ENCODE results near the gene AKNAD1. TPM values are rescaled to one million over a fixed set of nuclear protein-coding genes. Genes with fewer than 3 reads are reported as not detected.

Gene AKNAD1
- total and polyA plus RNA-seq, 2 experiments from 2014 or later, result not detected

DNA sequence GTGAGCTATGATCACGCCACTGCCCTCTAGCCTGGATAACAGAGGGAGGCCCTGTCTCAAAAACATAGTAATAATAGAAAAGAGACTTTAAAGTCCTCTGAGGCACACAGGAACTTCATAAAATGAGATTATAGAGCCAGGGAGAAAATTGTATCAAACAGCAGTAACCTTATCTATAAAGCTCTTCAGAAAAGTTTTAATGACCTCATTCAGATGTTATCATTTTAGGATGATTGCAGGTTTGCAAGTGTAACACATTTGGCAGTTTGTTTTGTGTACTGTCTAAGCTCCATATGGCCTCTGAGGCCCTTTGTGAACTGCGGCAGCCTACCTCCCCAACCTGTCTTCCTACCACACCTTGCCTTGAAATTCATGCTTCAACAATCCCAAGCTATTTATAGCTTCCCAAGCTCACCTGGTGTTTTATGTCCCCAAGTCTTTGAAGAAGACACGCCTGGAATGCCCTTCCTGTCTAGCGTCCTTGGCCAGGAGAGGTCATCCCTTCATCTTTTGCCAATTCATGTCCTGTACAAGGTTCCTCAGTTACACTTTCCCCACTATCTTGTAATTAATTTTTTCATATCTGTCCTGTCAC lies 8.5 kb upstream of the AKNAD1 start:
- Histone ChIP-seq H3K79me2 (ENCODE audit: insufficient read depth) (no peaks in the 10 kb centered on the region), H3K27me3 (replicated peaks; ENCODE audit: insufficient read depth) (no peaks in the 10 kb centered on the region), H3K9me3 (ENCODE audit: low read depth) (no peaks in the 10 kb centered on the region), H3K4me2 (ENCODE audit: unreplicated experiment) (no peak overlapping the region), H3K36me3 (ENCODE audit: low read depth) (no peaks in the 10 kb centered on the region), H3K4me1 (ENCODE audit: insufficient read depth) (no peaks in the 10 kb centered on the region), H4K20me1 (ENCODE audit: insufficient read depth) (no peaks in the 10 kb centered on the region), H3K9ac (no peak overlapping the region), H2AFZ (no peak overlapping the region), H3K4me3 (no peak overlapping the region), H3F3A (ENCODE audit: insufficient read depth) (no peaks in the 10 kb centered on the region), H3K27ac (no peak overlapping the region), H3K9me2 (ENCODE audit: insufficient read depth) (no peaks in the 10 kb centered on the region)
- TF ChIP-seq EZH2phosphoT487 (IDR thresholded peaks at IDR 0.05; ENCODE audit: insufficient read depth, low read depth) (no peak), EZH2 (IDR thresholded peaks at IDR 0.05; ENCODE audit: insufficient read depth, poor library complexity, severe bottlenecking) (no peak)
- 67 to 76% methylated on average over 4 of the region's 4 CpGs for WGBS, 2 experiments (ENCODE audit: low coverage in 1 of 2, low lambda C conversion rate in 2 of 2, missing lambda C conversion rate in 2 of 2)
- no peak for DNase-seq
- in situ Hi-C loops (cut with MboI), result no loop called here

DNA sequence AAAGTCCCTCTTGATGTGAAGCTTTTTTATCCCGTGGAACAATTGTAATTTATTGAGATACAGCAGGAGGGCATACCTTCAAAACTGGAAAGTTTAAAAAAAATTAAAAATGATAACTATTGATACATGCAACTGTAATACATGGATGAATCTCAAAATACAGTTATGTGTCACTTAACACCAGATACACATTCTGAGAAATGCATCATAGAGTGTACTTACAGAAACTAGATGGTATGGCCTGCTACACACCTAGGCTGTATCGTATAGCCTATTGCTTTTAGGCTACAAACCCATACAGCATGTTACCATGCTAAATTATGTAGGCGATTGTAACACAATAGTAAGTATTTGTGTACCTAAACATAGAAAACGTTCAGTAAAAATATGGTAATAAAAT lies 7.1 kb upstream of the AKNAD1 start:
- TF ChIP-seq EZH2phosphoT487 (IDR thresholded peaks at IDR 0.05; ENCODE audit: insufficient read depth, low read depth), result no peak
- TF ChIP-seq EZH2 (IDR thresholded peaks at IDR 0.05; ENCODE audit: insufficient read depth, poor library complexity, severe bottlenecking), result no peak
- Histone ChIP-seq H4K20me1 (ENCODE audit: insufficient read depth) (no peaks in the 10 kb centered on the region), H3K27me3 (replicated peaks; ENCODE audit: insufficient read depth) (no peaks in the 10 kb centered on the region), H2AFZ (no peak overlapping the region), H3K36me3 (ENCODE audit: low read depth) (no peaks in the 10 kb centered on the region), H3K27ac (no peak overlapping the region), H3K4me2 (ENCODE audit: unreplicated experiment) (no peak overlapping the region), H3K9ac (no peak overlapping the region), H3K9me2 (ENCODE audit: insufficient read depth) (no peaks in the 10 kb centered on the region), H3K4me3 (no peak overlapping the region), H3K9me3 (ENCODE audit: low read depth) (no peaks in the 10 kb centered on the region), H3K4me1 (ENCODE audit: insufficient read depth) (no peaks in the 10 kb centered on the region), H3F3A (ENCODE audit: insufficient read depth) (no peaks in the 10 kb centered on the region), H3K79me2 (ENCODE audit: insufficient read depth) (no peaks in the 10 kb centered on the region)
- no peak for DNase-seq
- WGBS, 2 experiments (ENCODE audit: low coverage in 1 of 2, low lambda C conversion rate in 2 of 2, missing lambda C conversion rate in 2 of 2), result 68 to 70% methylated on average over 4 of the region's 4 CpGs
- in situ Hi-C loops (cut with MboI), result no loop called here

DNA sequence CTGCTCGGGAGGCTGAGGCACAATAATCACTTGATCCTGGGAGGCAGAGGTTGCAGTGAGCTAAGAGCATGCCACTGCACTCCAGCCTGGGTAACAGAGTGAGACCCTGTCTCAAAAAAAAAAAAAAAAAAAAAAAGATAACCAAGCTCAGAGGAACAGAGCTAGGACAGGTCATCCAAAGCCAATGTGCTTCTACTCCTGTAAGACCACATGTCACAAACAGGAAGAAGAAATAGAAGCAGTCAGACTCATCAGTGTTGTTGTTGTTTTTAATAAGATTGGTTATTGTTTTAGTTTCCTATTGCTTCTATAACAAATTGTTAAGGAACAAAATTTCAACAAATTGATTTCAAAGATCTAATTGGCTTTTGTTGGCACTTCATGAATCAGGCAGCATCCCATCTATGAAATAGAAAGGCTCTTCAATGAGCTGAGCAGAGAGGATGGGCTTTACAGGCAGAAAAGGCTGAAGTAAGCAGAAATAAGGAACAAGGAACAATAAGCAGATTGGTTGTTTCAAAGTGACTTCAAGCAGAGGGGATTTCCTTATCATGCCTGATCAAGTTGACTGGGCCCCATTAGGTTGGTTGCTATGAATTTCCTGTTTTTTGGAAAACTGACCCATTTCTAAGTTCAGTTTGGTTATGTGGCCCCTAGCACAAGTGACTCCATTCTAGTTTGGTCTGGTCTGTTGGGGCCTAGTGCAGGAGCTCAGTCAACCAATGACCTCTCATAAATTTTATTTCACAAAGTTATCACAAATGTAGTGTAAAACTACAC lies 6.0 kb upstream of the AKNAD1 start:
- Histone ChIP-seq H2AFZ (no peak overlapping the region), H3F3A (ENCODE audit: insufficient read depth) (no peaks in the 10 kb centered on the region), H3K27me3 (replicated peaks; ENCODE audit: insufficient read depth) (no peaks in the 10 kb centered on the region), H3K79me2 (ENCODE audit: insufficient read depth) (no peaks in the 10 kb centered on the region), H3K9me2 (ENCODE audit: insufficient read depth) (no peaks in the 10 kb centered on the region), H3K9me3 (ENCODE audit: low read depth) (no peaks in the 10 kb centered on the region), H3K9ac (no peak overlapping the region), H3K36me3 (ENCODE audit: low read depth) (no peaks in the 10 kb centered on the region), H3K4me3 (no peak overlapping the region), H3K4me1 (ENCODE audit: insufficient read depth) (no peaks in the 10 kb centered on the region), H4K20me1 (ENCODE audit: insufficient read depth) (no peaks in the 10 kb centered on the region), H3K4me2 (ENCODE audit: unreplicated experiment) (no peak overlapping the region), H3K27ac (no peak overlapping the region)
- in situ Hi-C loops (cut with MboI), result no loop called here
- TF ChIP-seq EZH2 (IDR thresholded peaks at IDR 0.05; ENCODE audit: insufficient read depth, poor library complexity, severe bottlenecking) (no peak), EZH2phosphoT487 (IDR thresholded peaks at IDR 0.05; ENCODE audit: insufficient read depth, low read depth) (no peak)
- 46 to 69% methylated on average over 1 of the region's 1 CpG for WGBS, 2 experiments (ENCODE audit: low coverage in 1 of 2, low lambda C conversion rate in 2 of 2, missing lambda C conversion rate in 2 of 2)
- DNase-seq, result no peak

DNA sequence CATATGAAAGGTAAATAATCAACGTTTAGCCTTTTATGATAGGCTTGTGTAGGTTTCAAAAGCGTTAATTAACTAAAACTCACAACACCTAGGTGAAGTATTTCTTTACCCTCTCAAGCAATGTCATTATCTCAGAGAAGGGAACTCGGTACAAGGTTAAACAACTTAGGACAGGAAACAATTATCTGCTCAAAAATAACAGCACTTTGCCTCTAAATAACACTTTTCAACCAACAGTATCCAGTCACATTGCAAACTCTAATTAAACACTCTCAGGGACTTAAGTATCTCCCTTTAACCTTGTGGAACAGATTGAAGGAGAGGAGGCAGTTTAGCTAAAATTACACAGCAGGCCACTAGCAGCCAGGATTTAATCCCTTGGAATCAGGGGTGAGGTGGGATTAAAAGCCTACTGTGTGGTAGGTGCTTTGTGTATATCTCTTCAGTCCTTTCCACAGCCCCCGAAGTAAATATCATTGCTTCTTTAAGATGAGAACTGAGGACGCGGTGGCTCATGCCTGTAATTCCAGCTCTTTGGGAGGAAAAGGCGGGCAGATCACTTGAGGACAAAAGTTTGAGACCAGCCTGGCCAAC lies 5.2 kb upstream of the AKNAD1 start:
- Histone ChIP-seq H3K36me3 (ENCODE audit: low read depth) (no peaks in the 10 kb centered on the region), H3K27ac (no peak overlapping the region), H3K9ac (no peak overlapping the region), H3F3A (ENCODE audit: insufficient read depth) (no peaks in the 10 kb centered on the region), H3K4me3 (no peak overlapping the region), H3K9me2 (ENCODE audit: insufficient read depth) (no peaks in the 10 kb centered on the region), H2AFZ (no peak overlapping the region), H3K9me3 (ENCODE audit: low read depth) (no peaks in the 10 kb centered on the region), H3K27me3 (replicated peaks; ENCODE audit: insufficient read depth) (no peaks in the 10 kb centered on the region), H4K20me1 (ENCODE audit: insufficient read depth) (no peaks in the 10 kb centered on the region), H3K4me2 (ENCODE audit: unreplicated experiment) (no peak overlapping the region), H3K4me1 (ENCODE audit: insufficient read depth) (no peaks in the 10 kb centered on the region), H3K79me2 (ENCODE audit: insufficient read depth) (no peaks in the 10 kb centered on the region)
- TF ChIP-seq EZH2phosphoT487 (IDR thresholded peaks at IDR 0.05; ENCODE audit: insufficient read depth, low read depth) (no peak), EZH2 (IDR thresholded peaks at IDR 0.05; ENCODE audit: insufficient read depth, poor library complexity, severe bottlenecking) (no peak)
- DNase-seq, result no peak
- 82 to 83% methylated on average over 7 of the region's 7 CpGs for WGBS, 2 experiments (ENCODE audit: low coverage in 1 of 2, low lambda C conversion rate in 2 of 2, missing lambda C conversion rate in 2 of 2)
- in situ Hi-C loops (cut with MboI), result no loop called here

All from GM23248 (cell line).